ENCODE data around the gene TAOK3. TPM values are rescaled to one million over a fixed set of nuclear protein-coding genes. Genes with fewer than 3 reads are reported as not detected.

The TAOK3 gene
- total and polyA plus RNA-seq, 9 of the 15 experiments (the other 6 are each of a cell fraction or from before 2014, with no cell fraction given), result 24.3 to 83.5 (median 47.1) TPM

DNA sequence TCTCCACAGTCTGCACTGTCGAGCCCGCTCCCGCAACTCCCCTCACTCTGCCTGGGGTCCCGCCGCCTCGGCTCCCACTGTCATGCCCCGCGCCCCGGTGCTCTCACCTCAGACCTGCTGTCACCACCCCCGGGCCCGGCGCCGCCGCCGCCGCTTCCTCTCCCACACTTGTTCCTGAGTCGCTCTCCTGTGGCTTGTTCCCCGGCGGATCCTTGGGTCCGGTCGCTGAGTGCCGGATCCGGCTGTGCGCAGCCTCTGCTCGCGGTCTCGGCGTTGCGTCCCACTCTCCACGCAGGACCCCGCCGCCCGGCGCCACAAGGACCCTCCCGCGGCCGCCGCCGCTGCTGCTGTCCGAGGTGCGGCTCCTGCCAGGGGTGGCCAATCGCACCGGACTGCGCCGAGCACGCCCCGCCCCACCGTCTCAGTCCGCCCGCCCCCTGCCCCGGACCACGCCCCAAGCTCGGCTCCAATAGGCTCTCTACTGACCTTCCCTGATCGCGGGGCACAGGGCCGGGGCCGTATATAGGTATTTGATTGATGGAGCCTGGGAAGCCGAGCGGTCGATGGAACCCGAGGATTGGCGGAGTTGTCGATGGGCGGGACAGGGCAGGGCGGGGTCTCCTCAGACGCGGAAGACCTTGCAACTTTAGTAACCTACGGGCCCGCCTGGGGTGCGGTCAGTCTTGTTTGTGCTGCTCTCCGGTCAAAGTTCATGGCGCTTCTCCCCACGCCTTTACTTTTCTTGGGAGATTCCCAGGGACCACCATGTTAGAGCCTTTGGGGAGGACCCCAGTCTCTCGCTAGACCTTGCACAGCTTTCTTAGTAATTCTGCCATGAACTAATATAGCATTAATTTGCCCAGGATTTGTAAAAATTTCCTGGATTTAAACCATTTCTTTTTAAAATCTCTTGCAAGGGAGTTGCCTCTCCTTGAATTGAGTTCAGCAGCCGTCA is at the start of gene TAOK3 (continued):
- TF ChIP-seq POLR2AphosphoS5 (IDR thresholded peaks at IDR 0.05; ENCODE audit: control insufficient read depth, insufficient read depth, low read depth, low read length), result peak; percentile 85
- peak; percentile 70 for TF ChIP-seq MYC (IDR thresholded peaks at IDR 0.05; ENCODE audit: low read depth, low read length)
- TF ChIP-seq MYC (CRISPR knock-in tag; IDR thresholded peaks at IDR 0.05; ENCODE audit: borderline replicate concordance, low read depth), result no peak
- TF ChIP-seq NEUROD1 (IDR thresholded peaks at IDR 0.05; ENCODE audit: borderline replicate concordance, low read depth, low read length, partially characterized antibody), result peak; percentile 88
- TF ChIP-seq MCM7 (IDR thresholded peaks at IDR 0.05), result no peak
- no peak for TF ChIP-seq ZNF408 (CRISPR knock-in tag; IDR thresholded peaks at IDR 0.05; ENCODE audit: low read depth)
- no peak for TF ChIP-seq TCF7 (IDR thresholded peaks at IDR 0.05; ENCODE audit: borderline replicate concordance)
- no peak for TF ChIP-seq ZNF707 (CRISPR knock-in tag; conservative IDR thresholded peaks at IDR 0.05)
- no peak for TF ChIP-seq ZNF561 (CRISPR knock-in tag; conservative IDR thresholded peaks at IDR 0.05)
- no peak for TF ChIP-seq FOXJ2 (tag; IDR thresholded peaks at IDR 0.05)
- TF ChIP-seq SIX5 (IDR thresholded peaks at IDR 0.05; ENCODE audit: borderline replicate concordance in 1 of 2, insufficient read depth in 1 of 2, low read depth in 1 of 2, low read length in 2 of 2), result no peak
- TF ChIP-seq FUS (optimal IDR thresholded peaks at IDR 0.05; ENCODE audit: low read depth, low read length), result no peak
- no peak for TF ChIP-seq RUNX1 (IDR thresholded peaks at IDR 0.05; ENCODE audit: low read depth)
- no peak for TF ChIP-seq MAFG (tag; conservative IDR thresholded peaks at IDR 0.05)
- TF ChIP-seq, protein P1, sequence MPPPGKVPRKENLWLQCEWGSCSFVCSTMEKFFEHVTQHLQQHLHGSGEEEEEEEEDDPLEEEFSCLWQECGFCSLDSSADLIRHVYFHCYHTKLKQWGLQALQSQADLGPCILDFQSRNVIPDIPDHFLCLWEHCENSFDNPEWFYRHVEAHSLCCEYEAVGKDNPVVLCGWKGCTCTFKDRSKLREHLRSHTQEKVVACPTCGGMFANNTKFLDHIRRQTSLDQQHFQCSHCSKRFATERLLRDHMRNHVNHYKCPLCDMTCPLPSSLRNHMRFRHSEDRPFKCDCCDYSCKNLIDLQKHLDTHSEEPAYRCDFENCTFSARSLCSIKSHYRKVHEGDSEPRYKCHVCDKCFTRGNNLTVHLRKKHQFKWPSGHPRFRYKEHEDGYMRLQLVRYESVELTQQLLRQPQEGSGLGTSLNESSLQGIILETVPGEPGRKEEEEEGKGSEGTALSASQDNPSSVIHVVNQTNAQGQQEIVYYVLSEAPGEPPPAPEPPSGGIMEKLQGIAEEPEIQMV (tag; conservative IDR thresholded peaks at IDR 0.05; ENCODE audit: low read depth), result no peak
- TF ChIP-seq, protein P2, sequence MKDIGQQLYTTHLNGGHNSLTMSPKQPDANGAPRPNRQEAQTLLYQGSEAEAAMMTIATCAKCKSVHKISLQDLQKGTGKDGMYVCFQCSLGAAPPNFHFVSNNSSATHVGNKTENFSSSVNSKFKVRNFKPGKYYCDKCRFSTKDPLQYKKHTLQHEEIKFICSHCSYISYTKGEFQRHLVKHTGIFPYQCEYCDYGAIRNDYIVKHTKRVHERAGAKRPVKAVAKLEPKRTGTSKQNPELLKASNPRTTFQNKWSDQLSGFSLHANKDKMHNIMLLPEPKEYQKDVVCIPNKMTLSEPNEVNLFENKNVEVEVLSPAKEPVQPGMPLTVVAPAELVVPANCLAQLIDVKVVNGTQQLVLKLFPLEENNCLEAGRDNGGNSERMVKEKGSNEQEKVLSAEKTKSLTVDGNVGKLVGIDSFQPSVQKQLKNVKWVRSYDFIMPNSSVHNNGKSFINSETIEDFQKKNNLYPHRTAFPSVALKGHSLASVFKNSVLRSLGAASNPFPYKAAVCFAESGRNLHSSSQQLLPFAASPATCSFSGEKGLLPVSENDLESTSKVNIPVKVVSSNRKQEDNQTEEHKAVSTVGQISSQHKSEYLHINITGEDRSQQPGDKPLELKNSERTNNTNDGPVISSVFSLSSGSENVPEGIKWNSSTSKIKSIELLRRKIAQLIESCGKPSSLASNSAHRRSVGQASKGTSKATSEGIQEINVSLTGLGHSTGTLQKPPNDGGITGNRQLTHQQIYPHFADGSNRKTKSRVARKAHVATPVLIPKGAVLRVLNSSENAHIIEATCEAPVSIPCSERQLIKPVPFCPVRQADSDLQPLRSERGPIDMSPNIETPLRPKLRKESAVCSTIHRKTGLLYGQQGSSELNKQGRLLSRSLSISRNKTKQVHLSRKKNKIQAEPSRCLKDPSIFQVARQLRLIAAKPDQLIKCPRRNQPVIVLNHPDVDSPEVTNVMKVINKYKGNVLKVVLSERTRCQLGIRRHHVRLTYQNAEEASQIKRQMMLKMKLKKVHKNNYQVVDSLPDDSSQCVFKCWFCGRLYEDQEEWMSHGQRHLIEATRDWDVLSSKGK (CRISPR knock-in tag; IDR thresholded peaks at IDR 0.05), result no peak
- TF ChIP-seq CCNT2 (IDR thresholded peaks at IDR 0.05; ENCODE audit: borderline replicate concordance, extremely low read depth, insufficient read length, low read depth, low read length), result peak; percentile 54
- 0 out of 2 replicates have a peak, but pooled peaks have one; percentile 16 for TF ChIP-seq CTBP1 (IDR thresholded peaks at IDR 0.05; ENCODE audit: borderline replicate concordance)
- TF ChIP-seq SLC30A9 (CRISPR knock-in tag; IDR thresholded peaks at IDR 0.05), result no peak
- TF ChIP-seq ZKSCAN3 (CRISPR knock-in tag; IDR thresholded peaks at IDR 0.05), result no peak
- no peak for TF ChIP-seq ZNF79 (CRISPR knock-in tag; IDR thresholded peaks at IDR 0.05; ENCODE audit: low read depth)
- TF ChIP-seq ARHGAP35 (IDR thresholded peaks at IDR 0.05; ENCODE audit: partially characterized antibody), result no peak
- TF ChIP-seq EHMT2 (IDR thresholded peaks at IDR 0.05), result no peak
- TF ChIP-seq TRIM28 (IDR thresholded peaks at IDR 0.05), result no peak
- TF ChIP-seq POU5F1 (IDR thresholded peaks at IDR 0.05; ENCODE audit: borderline replicate concordance, low read depth, low read length, partially characterized antibody), result no peak

Measured in K562 (cell line).